Activated T-helper 2 cell treated with anti-CD3 and anti-CD28 coated beads, Interferon-gamma antibody, Interleukin-2, Interleukin-4, amounts not matched to agents 10 μg/mL and 5 μg/mL and 100 μg/mL, durations not matched to agents 14 hours and 24 hours and 36 hours (primary cell): Measurements from ENCODE around the gene TOGARAM2. TPM values are rescaled to one million over a fixed set of nuclear protein-coding genes. Genes with fewer than 3 reads are reported as not detected.

Experiments
- DNase-seq: peaks from one replicate; pipeline ENCODE4 v3.0.0; 2021; ENCODE audit warnings: low spot score
- H3K27ac Mint-ChIP-seq: one replicate; pipeline ENCODE4 v1.8.0; 2021; ENCODE audit warnings: mixed read lengths
- H3K27me3 Mint-ChIP-seq: one replicate; pipeline ENCODE4 v1.8.0; 2021; ENCODE audit warnings: low read depth, mixed read lengths
- H3K36me3 Mint-ChIP-seq: one replicate; pipeline ENCODE4 v1.8.0; 2021; ENCODE audit warnings: low read depth, mixed read lengths
- H3K4me1 Mint-ChIP-seq: one replicate; pipeline ENCODE4 v1.8.0; 2021; ENCODE audit warnings: low read depth, mixed read lengths
- H3K4me3 Mint-ChIP-seq: one replicate; pipeline ENCODE4 v1.8.0; 2021; ENCODE audit warnings: low read depth, mild to moderate bottlenecking, moderate library complexity, mixed read lengths
- H3K9me3 Mint-ChIP-seq: one replicate; pipeline ENCODE4 v1.8.0; 2021; ENCODE audit warnings: mixed read lengths
- intact Hi-C: fragments of 100-400 bp; cut with micrococcal nuclease; formaldehyde crosslinking; loops from one replicate; pipeline ENCODE4 v1.15.1; 2023
- total RNA-seq: library from RNA; stranded (reverse); gene quantifications from 2 replicates; pipeline ENCODE4 v1.2.3, GENCODE V29; 2022

TOGARAM2 gene
- total RNA-seq, 1 donor from 2014 or later, result 4.0 TPM

GRCh38 chr2:29044459-29044858 is 63.4 kb downstream of the TOGARAM2 start:
- no peak overlapping the region for H3K27ac Mint-ChIP-seq
- H3K9me3 Mint-ChIP-seq, result no peaks in the 10 kb centered on the region
- no peaks in the 10 kb centered on the region for H3K36me3 Mint-ChIP-seq
- H3K4me3 Mint-ChIP-seq, result no peak overlapping the region
- H3K27me3 Mint-ChIP-seq, result no peaks in the 10 kb centered on the region
- intact Hi-C loops, result no loop called here
- DNase-seq, result no peak
- H3K4me1 Mint-ChIP-seq, result no peaks in the 10 kb centered on the region

- Mint-ChIP-seq H3K9me3 (no peaks in the 10 kb centered on the region), H3K27ac (no peak overlapping the region), H3K4me3 (no peak overlapping the region), H3K27me3 (no peaks in the 10 kb centered on the region), H3K4me1 (no peaks in the 10 kb centered on the region), H3K36me3 (no peaks in the 10 kb centered on the region)
- DNase-seq, result no peak
- intact Hi-C loops, result no loop called here
Observed at GRCh38 chr2:29046321-29046720, 65.2 kb downstream of the TOGARAM2 start.

GRCh38 chr2:29047083-29047845 is 66.2 kb downstream of the TOGARAM2 start:
- no peaks in the 10 kb centered on the region for H3K9me3 Mint-ChIP-seq
- no peak overlapping the region for H3K4me3 Mint-ChIP-seq
- no peaks in the 10 kb centered on the region for H3K27me3 Mint-ChIP-seq
- DNase-seq, result no peak
- intact Hi-C loops, result no loop called here
- no peaks in the 10 kb centered on the region for H3K36me3 Mint-ChIP-seq
- H3K4me1 Mint-ChIP-seq, result no peaks in the 10 kb centered on the region
- no peak overlapping the region for H3K27ac Mint-ChIP-seq

GRCh38 chr2:29050591-29050990 is 69.5 kb downstream of the TOGARAM2 start:
- H3K4me1 Mint-ChIP-seq, result no peaks in the 10 kb centered on the region
- intact Hi-C loops, result no loop called here
- no peak overlapping the region for H3K4me3 Mint-ChIP-seq

GRCh38 chr2:29051730-29052129 is 70.6 kb downstream of the TOGARAM2 start:
- H3K27me3 Mint-ChIP-seq, result no peaks in the 10 kb centered on the region
- intact Hi-C loops, result no loop called here
- no peak overlapping the region for H3K27ac Mint-ChIP-seq
- H3K36me3 Mint-ChIP-seq, result no peaks in the 10 kb centered on the region
- H3K4me3 Mint-ChIP-seq, result no peak overlapping the region
- no peaks in the 10 kb centered on the region for H3K9me3 Mint-ChIP-seq
- H3K4me1 Mint-ChIP-seq, result peaks cover 5% of the 10 kb centered on the region
- DNase-seq, result no peak

More at GRCh38 chr2:29050591-29050990, 69.5 kb downstream of the TOGARAM2 start:
- Mint-ChIP-seq H3K27me3 (no peaks in the 10 kb centered on the region), H3K36me3 (no peaks in the 10 kb centered on the region), H3K9me3 (no peaks in the 10 kb centered on the region), H3K27ac (no peak overlapping the region)
- DNase-seq, result no peak

GRCh38 chr2:29052807-29053206 is 71.7 kb downstream of the TOGARAM2 start:
- Mint-ChIP-seq H3K9me3 (no peaks in the 10 kb centered on the region), H3K4me3 (no peak overlapping the region), H3K36me3 (no peaks in the 10 kb centered on the region), H3K4me1 (peaks cover 5% of the 10 kb centered on the region), H3K27me3 (no peaks in the 10 kb centered on the region), H3K27ac (no peak overlapping the region)
- DNase-seq, result no peak
- intact Hi-C loops, result no loop called here

GRCh38 chr2:29053223-29053622 is 72.1 kb downstream of the TOGARAM2 start:
- Mint-ChIP-seq H3K9me3 (no peaks in the 10 kb centered on the region), H3K4me3 (no peak overlapping the region), H3K4me1 (peaks cover 5% of the 10 kb centered on the region), H3K27ac (no peak overlapping the region), H3K27me3 (no peaks in the 10 kb centered on the region), H3K36me3 (no peaks in the 10 kb centered on the region)
- intact Hi-C loops, result no loop called here
- DNase-seq, result no peak

- Mint-ChIP-seq H3K4me1 (peaks cover 7% of the 10 kb centered on the region), H3K27me3 (no peaks in the 10 kb centered on the region)
- intact Hi-C loops, result no loop called here
Observed at GRCh38 chr2:29053670-29054400, 72.7 kb downstream of the TOGARAM2 start.

GRCh38 chr2:29054430-29054829 is 73.3 kb downstream of the TOGARAM2 start:
- intact Hi-C loops, result no loop called here
- Mint-ChIP-seq H3K4me3 (no peak overlapping the region), H3K27ac (no peak overlapping the region), H3K36me3 (no peaks in the 10 kb centered on the region), H3K9me3 (no peaks in the 10 kb centered on the region), H3K27me3 (no peaks in the 10 kb centered on the region), H3K4me1 (peaks cover 8% of the 10 kb centered on the region)
- no peak for DNase-seq

More at GRCh38 chr2:29053670-29054400, 72.7 kb downstream of the TOGARAM2 start:
- Mint-ChIP-seq H3K9me3 (no peaks in the 10 kb centered on the region), H3K36me3 (no peaks in the 10 kb centered on the region), H3K4me3 (no peak overlapping the region), H3K27ac (no peak overlapping the region)
- no peak for DNase-seq

GRCh38 chr2:29055601-29056000 is 74.5 kb downstream of the TOGARAM2 start:
- Mint-ChIP-seq H3K36me3 (no peaks in the 10 kb centered on the region), H3K4me3 (no peak overlapping the region), H3K9me3 (no peaks in the 10 kb centered on the region), H3K4me1 (peaks cover 13% of the 10 kb centered on the region), H3K27ac (no peak overlapping the region), H3K27me3 (no peaks in the 10 kb centered on the region)
- intact Hi-C loops, result no loop called here
- no peak for DNase-seq

- intact Hi-C loops, result no loop called here
- no peaks in the 10 kb centered on the region for H3K27me3 Mint-ChIP-seq
- no peak overlapping the region for H3K4me3 Mint-ChIP-seq
- no peak overlapping the region for H3K27ac Mint-ChIP-seq
- peaks cover 13% of the 10 kb centered on the region for H3K4me1 Mint-ChIP-seq
- no peaks in the 10 kb centered on the region for H3K9me3 Mint-ChIP-seq
- H3K36me3 Mint-ChIP-seq, result no peaks in the 10 kb centered on the region
- DNase-seq, result no peak
Observed at GRCh38 chr2:29056452-29056851, 75.4 kb downstream of the TOGARAM2 start.

- peaks cover 13% of the 10 kb centered on the region for H3K4me1 Mint-ChIP-seq
- H3K9me3 Mint-ChIP-seq, result no peaks in the 10 kb centered on the region
- H3K4me3 Mint-ChIP-seq, result no peak overlapping the region
- intact Hi-C loops, result no loop called here
- no peak overlapping the region for H3K27ac Mint-ChIP-seq
- no peaks in the 10 kb centered on the region for H3K27me3 Mint-ChIP-seq
- H3K36me3 Mint-ChIP-seq, result no peaks in the 10 kb centered on the region
- no peak for DNase-seq
Observed at GRCh38 chr2:29057006-29057405, 75.9 kb downstream of the TOGARAM2 start.

- Mint-ChIP-seq H3K36me3 (no peaks in the 10 kb centered on the region), H3K4me1 (peaks cover 13% of the 10 kb centered on the region), H3K9me3 (no peaks in the 10 kb centered on the region), H3K27me3 (no peaks in the 10 kb centered on the region), H3K4me3 (no peak overlapping the region), H3K27ac (no peak overlapping the region)
- intact Hi-C loops, result no loop called here
- no peak for DNase-seq
Observed at GRCh38 chr2:29059624-29060023, 78.5 kb downstream of the TOGARAM2 start.
